GM23248 (cell line): ENCODE results near the gene SKI. TPM values are rescaled to one million over a fixed set of nuclear protein-coding genes. Genes with fewer than 3 reads are reported as not detected.

Source experiments
- DNase-seq: peaks from one replicate; pipeline ENCODE4 v3.0.0-alpha.2; 2015
- H2AFZ ChIP-seq: fragments of 200-600 bp; sonication (generic); 2 replicates; pipeline ENCODE4 v1.6.1; 2016; ENCODE audit warnings: antibody characterized with exemption
- H3F3A ChIP-seq: fragments of 200-600 bp; sonication (generic); 2 replicates; pipeline ENCODE4 v1.6.1; 2016; ENCODE audit warnings: mild to moderate bottlenecking, antibody characterized with exemption, mixed run types; ENCODE audit not compliant: insufficient read depth
- H3K27ac ChIP-seq: fragments of 200-600 bp; sonication (generic); 2 replicates; pipeline ENCODE4 v1.5.1; 2016; ENCODE audit warnings: mild to moderate bottlenecking
- H3K27me3 ChIP-seq: fragments of 200-600 bp; sonication (generic); replicated peaks from 2 replicates; pipeline ENCODE4 v1.6.1; 2016; ENCODE audit warnings: mild to moderate bottlenecking; ENCODE audit not compliant: insufficient read depth
- H3K36me3 ChIP-seq: fragments of 200-600 bp; sonication (generic); 2 replicates; pipeline ENCODE4 v1.6.1; 2016; ENCODE audit warnings: low read depth, mild to moderate bottlenecking
- H3K4me1 ChIP-seq: fragments of 200-600 bp; sonication (generic); 2 replicates; pipeline ENCODE4 v1.6.1; 2016; ENCODE audit warnings: mild to moderate bottlenecking; ENCODE audit not compliant: insufficient read depth
- H3K4me2 ChIP-seq: fragments of 200-600 bp; sonication (generic); one replicate; pipeline ENCODE4 v1.6.1; 2016; ENCODE audit warnings: mild to moderate bottlenecking; ENCODE audit not compliant: unreplicated experiment
- H3K4me3 ChIP-seq: fragments of 200-600 bp; sonication (generic); 2 replicates; pipeline ENCODE4 v1.5.1; 2016; ENCODE audit warnings: mild to moderate bottlenecking
- H3K79me2 ChIP-seq: fragments of 200-600 bp; sonication (generic); 2 replicates; pipeline ENCODE4 v1.6.1; 2016; ENCODE audit warnings: mild to moderate bottlenecking; ENCODE audit not compliant: insufficient read depth
- H3K9ac ChIP-seq: fragments of 200-600 bp; sonication (generic); 2 replicates; pipeline ENCODE4 v1.6.1; 2016; ENCODE audit warnings: mild to moderate bottlenecking
- H3K9me2 ChIP-seq: fragments of 200-600 bp; sonication (generic); 2 replicates; pipeline ENCODE4 v1.6.1; 2016; ENCODE audit warnings: mixed run types, mild to moderate bottlenecking, moderate library complexity; ENCODE audit not compliant: insufficient read depth
- H3K9me3 ChIP-seq: fragments of 200-600 bp; sonication (generic); one replicate; pipeline ENCODE4 v1.6.1; 2017; ENCODE audit warnings: low read depth
- H4K20me1 ChIP-seq: fragments of 200-600 bp; sonication (generic); 2 replicates; pipeline ENCODE4 v1.6.0; 2016; ENCODE audit not compliant: insufficient read depth
- EZH2 ChIP-seq: fragments of 200-600 bp; sonication (generic); IDR thresholded peaks from 2 replicates; pipeline ENCODE4 v1.6.1; 2018; ENCODE audit warnings: antibody characterized with exemption, mild to moderate bottlenecking; ENCODE audit not compliant: insufficient read depth, poor library complexity, severe bottlenecking
- EZH2phosphoT487 ChIP-seq: fragments of 200-600 bp; sonication (generic); IDR thresholded peaks from 2 replicates; pipeline ENCODE4 v1.6.1; 2018; ENCODE audit warnings: antibody characterized with exemption, moderate library complexity, mild to moderate bottlenecking, low read depth; ENCODE audit not compliant: insufficient read depth
- WGBS, 2 experiments: methylation state at CpG; one replicate each; pipeline ENCODE4 v1.1.6; 2015 to 2017; ENCODE audit warnings: low lambda C conversion rate in 2 of 2, low coverage in 1 of 2; ENCODE audit errors: missing lambda C conversion rate in 2 of 2; 5-methylcytosine and 5-hydroxymethylcytosine counted together
- in situ Hi-C: fragments of 300-500 bp; cut with MboI; formaldehyde crosslinking; loops from 2 replicates; pipeline ENCODE4 v1.15.0; 2020
- polyA plus RNA-seq: library from polyadenylated mRNA; unstranded; fragments of >200 nt; fragmentation: Nextera tagmentation; extraction: Ambion mirVana; gene quantifications from 2 replicates; pipeline ENCODE4 v1.2.1, GENCODE V29; 2016
- total RNA-seq: library from RNA; depleted of rRNA; stranded (reverse); fragments of >200 nt; shearing (Covaris generic); gene quantifications from 2 replicates; pipeline ENCODE4 v1.2.3, GENCODE V29; 2014

Gene SKI
- total and polyA plus RNA-seq, 2 experiments from 2014 or later = 3.8 to 23.1 TPM

DNA sequence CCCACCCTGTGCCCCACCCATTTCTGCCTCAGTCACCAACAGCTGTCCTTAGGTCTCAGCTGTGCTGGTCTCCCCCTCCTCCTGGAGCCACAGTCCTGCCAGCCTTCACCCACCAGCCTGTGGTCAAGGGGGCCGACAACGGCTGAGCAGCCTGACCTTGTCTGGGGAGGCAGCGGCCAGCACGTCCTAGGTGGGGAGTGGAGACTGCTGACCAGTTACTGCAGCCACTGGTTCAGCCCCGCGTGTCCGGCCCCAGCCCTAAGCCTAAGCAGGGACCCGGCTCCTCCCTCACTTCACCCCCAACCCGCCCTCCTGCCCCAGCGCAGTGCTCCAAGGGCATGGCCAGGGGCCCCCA, 84.0 kb downstream of the SKI start:
- peaks cover 3% of the 10 kb centered on the region for H3K4me1 ChIP-seq
- H3K27me3 ChIP-seq = no peaks in the 10 kb centered on the region
- DNase-seq = no peak
- peaks cover 12% of the 10 kb centered on the region for H3K36me3 ChIP-seq
- no peaks in the 10 kb centered on the region for H4K20me1 ChIP-seq
- H3K4me3 ChIP-seq = no peak overlapping the region
- no peak overlapping the region for H2AFZ ChIP-seq
- H3K27ac ChIP-seq = no peak overlapping the region
- H3K9me3 ChIP-seq = no peaks in the 10 kb centered on the region
- H3F3A ChIP-seq = peaks cover 14% of the 10 kb centered on the region; the same call in 1 of the 2 replicates
- peak overlapping the region; percentile 20; the same call in 1 of the 2 replicates for H3K9ac ChIP-seq
- in situ Hi-C loops = no loop called here
- 60 to 67% methylated on average over 7 to 9 of the region's 10 CpGs for WGBS, 2 experiments
- TF ChIP-seq EZH2phosphoT487 (no peak), EZH2 (no peak)
- peaks cover 33% of the 10 kb centered on the region for H3K79me2 ChIP-seq
- no peaks in the 10 kb centered on the region for H3K9me2 ChIP-seq
- no peak overlapping the region for H3K4me2 ChIP-seq

DNA sequence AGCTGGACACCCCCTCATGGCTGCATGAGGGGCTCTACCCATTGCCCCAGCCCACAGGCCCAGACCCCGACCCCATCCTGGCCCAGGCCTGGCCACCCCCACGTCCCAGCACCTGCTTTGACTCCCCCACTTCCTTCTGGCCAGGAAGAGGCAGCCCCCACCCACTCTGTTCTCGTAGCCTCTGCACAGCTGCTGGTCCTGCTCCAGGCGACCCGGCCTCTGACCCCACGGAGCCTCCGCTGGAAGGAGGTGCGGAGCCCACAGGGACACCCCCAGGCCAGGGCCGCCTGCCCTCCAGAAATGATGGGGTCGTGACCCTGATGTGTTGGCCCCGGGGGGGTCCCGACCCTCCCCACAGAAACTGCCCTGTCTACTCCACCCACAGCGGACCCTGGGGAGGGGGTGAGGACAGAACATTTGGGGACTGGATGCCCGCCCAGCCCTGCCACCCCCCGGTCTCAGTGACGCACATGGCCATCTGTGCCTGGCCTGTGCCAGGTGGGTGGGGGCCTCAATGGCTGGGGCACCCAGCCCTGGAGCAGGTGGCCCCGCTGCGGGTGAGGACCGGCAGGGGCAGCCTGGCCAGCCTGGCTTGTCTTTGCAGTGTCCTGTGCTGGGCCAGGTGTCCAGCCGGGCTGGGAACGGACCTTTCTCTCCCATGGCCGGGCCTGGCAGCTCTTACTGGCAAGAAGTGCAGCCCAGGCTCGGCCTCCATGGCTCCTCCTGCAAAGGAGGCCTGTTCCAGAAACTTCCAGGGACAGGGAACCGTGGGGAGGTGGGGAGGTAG, 84.6 kb downstream of the SKI start:
- WGBS, 2 experiments = 39 to 44% methylated on average over 22 to 23 of the region's 24 CpGs
- in situ Hi-C loops = no loop called here

DNA sequence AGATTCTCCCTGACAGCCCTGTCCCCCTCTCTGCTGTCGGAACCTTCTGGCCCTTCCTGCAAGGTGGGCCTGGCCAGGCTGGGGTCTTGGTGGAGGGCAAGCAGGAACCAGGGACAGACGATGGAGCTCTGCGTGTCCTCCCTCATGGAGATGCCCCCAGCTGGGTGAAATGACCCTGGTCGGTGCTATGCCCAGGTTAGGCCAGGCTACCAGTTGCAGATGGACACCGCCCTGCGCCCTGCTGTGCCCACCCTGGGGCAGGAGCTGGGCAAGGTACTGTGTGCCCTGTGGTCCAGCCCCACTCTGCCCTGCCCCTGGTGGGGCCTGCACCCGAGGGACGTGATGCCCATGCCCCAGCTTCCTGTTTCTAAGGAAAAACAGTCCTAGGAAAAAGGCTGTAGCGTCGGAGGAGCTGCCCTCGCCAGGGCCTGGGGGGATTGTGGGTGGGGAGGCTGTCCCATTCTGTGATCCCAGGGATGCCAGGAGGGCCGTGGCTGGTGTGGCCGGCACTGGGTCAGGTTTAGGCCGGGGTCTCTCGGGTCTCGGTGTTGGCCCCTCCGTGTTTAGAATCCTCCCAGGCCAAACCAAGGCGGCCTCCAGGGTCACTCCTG, 85.6 kb downstream of the SKI start:
- peak overlapping the region; percentile 71 for H3K9ac ChIP-seq
- no peaks in the 10 kb centered on the region for H3K9me2 ChIP-seq
- peaks cover 4% of the 10 kb centered on the region; the same call in 1 of the 2 replicates for H3F3A ChIP-seq
- WGBS, 2 experiments = 40 to 50% methylated on average over 17 to 18 of the region's 18 CpGs
- TF ChIP-seq EZH2phosphoT487 = no peak
- no peak for TF ChIP-seq EZH2
- H3K27ac ChIP-seq = no peak overlapping the region
- DNase-seq = no peak
- no peaks in the 10 kb centered on the region for H3K27me3 ChIP-seq
- H4K20me1 ChIP-seq = no peaks in the 10 kb centered on the region
- H3K36me3 ChIP-seq = no peaks in the 10 kb centered on the region
- in situ Hi-C loops = no loop called here
- peak overlapping the region; percentile 72 for H3K4me2 ChIP-seq
- peaks cover 3% of the 10 kb centered on the region for H3K4me1 ChIP-seq
- peaks cover 16% of the 10 kb centered on the region for H3K79me2 ChIP-seq
- H3K9me3 ChIP-seq = no peaks in the 10 kb centered on the region
- H2AFZ ChIP-seq = no peak overlapping the region
- peak overlapping the region; percentile 32 for H3K4me3 ChIP-seq

More for the DNA sequence above, 84.6 kb downstream of the SKI start:
- Histone ChIP-seq H3K9me2 (no peaks in the 10 kb centered on the region), H3K27ac (no peak overlapping the region), H3K36me3 (peaks cover 9% of the 10 kb centered on the region), H2AFZ (no peak overlapping the region), H3K9ac (peak overlapping the region; percentile 20; the same call in 1 of the 2 replicates), H3K4me1 (peaks cover 3% of the 10 kb centered on the region), H3F3A (peaks cover 13% of the 10 kb centered on the region; the same call in 1 of the 2 replicates), H3K4me2 (no peak overlapping the region), H3K4me3 (no peak overlapping the region), H3K27me3 (no peaks in the 10 kb centered on the region), H3K9me3 (no peaks in the 10 kb centered on the region), H4K20me1 (no peaks in the 10 kb centered on the region), H3K79me2 (peaks cover 27% of the 10 kb centered on the region)
- TF ChIP-seq EZH2 (no peak), EZH2phosphoT487 (no peak)
- peak; percentile 51 for DNase-seq

DNA sequence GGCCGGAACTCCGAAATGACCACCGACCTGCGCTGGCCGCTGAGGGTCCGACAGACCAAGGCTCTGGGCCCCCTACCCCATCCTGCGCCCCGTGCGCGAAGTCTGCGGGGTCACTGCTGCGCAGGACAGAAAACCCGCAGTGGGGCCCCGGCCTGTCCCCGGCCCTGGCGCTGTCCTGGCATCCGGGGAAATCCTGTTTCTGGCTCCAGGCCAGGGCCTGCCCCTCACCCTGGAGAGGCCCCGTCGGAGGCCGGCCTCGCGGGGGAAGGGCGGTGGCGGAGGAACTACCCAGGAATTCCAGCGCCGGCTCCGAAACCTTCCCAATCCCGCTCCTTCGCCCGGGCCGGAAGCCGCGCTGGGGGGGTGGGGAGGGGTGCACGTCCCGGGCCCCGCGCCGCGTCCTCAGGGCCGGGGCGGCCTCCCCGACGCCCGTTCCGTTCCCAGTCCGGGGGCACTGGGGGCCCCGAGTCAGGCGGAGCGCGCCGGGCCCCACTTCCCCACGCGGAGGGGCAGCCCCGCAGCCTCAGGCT, 86.2 kb downstream of the SKI start:
- peak overlapping the region; percentile 71 for H3K9ac ChIP-seq
- H3K9me2 ChIP-seq = no peaks in the 10 kb centered on the region
- H3K36me3 ChIP-seq = no peaks in the 10 kb centered on the region
- no peaks in the 10 kb centered on the region for H3K27me3 ChIP-seq
- H3K79me2 ChIP-seq = peaks cover 13% of the 10 kb centered on the region
- H4K20me1 ChIP-seq = no peaks in the 10 kb centered on the region
- in situ Hi-C loops = no loop called here
- no peaks in the 10 kb centered on the region for H3K9me3 ChIP-seq
- peaks cover 3% of the 10 kb centered on the region for H3K4me1 ChIP-seq
- WGBS, 2 experiments = 11 to 14% methylated on average over 33 to 37 of the region's 54 CpGs
- H3F3A ChIP-seq = peaks cover under 1% of the 10 kb centered on the region; the same call in 1 of the 2 replicates
- DNase-seq = peak; percentile 72
- H2AFZ ChIP-seq = no peak overlapping the region
- no peak overlapping the region for H3K27ac ChIP-seq
- peak overlapping the region; percentile 32 for H3K4me3 ChIP-seq
- TF ChIP-seq EZH2phosphoT487 = no peak
- TF ChIP-seq EZH2 = no peak
- H3K4me2 ChIP-seq = peak overlapping the region; percentile 72
